Skeletal muscle tissue (tissue), 4 donors: ENCODE measurements around the gene STMN3. TPM values are rescaled to one million over a fixed set of nuclear protein-coding genes. Genes with fewer than 3 reads are reported as not detected.
"Not testable (repeated sequence)": the region's sequence is repeated elsewhere in the genome, so short reads cannot be mapped to it uniquely, and the experiment has no call there.

Experiments
- H3K27ac ChIP-seq: one replicate; pipeline ENCODE4 v1.7.0; 2013; ENCODE audit warnings: mild to moderate bottlenecking, low read depth, low read length, inconsistent platforms
- H3K27me3 ChIP-seq, 3 donors: one replicate each; pipeline ENCODE4 v1.7.0; 2013; ENCODE audit warnings: low read length in 3 of 3; ENCODE audit not compliant: control insufficient read depth in 3 of 3, insufficient read depth in 3 of 3
- H3K36me3 ChIP-seq, 3 donors: one replicate each; pipeline ENCODE4 v1.7.0; 2013; ENCODE audit warnings: low read length in 3 of 3; ENCODE audit not compliant: control insufficient read depth in 3 of 3, insufficient read depth in 3 of 3
- H3K4me1 ChIP-seq, 3 donors: one replicate each; pipeline ENCODE4 v1.7.0; 2013; ENCODE audit warnings: low read length in 3 of 3, mild to moderate bottlenecking in 3 of 3; ENCODE audit not compliant: control insufficient read depth in 3 of 3, insufficient read depth in 3 of 3
- H3K4me3 ChIP-seq, 3 donors: one replicate each; pipeline ENCODE4 v1.7.0; 2013; ENCODE audit warnings: low read length in 3 of 3
- H3K9ac ChIP-seq, 3 donors: one replicate each; pipeline ENCODE4 v1.7.0; 2013; ENCODE audit warnings: low read length in 3 of 3, mild to moderate bottlenecking in 3 of 3, moderate library complexity in 2 of 3, low read depth in 1 of 3
- H3K9me3 ChIP-seq, 3 donors: one replicate each; pipeline ENCODE4 v1.7.0; 2013; ENCODE audit warnings: low read length in 3 of 3; ENCODE audit not compliant: control insufficient read depth in 3 of 3
- total RNA-seq: library from RNA; depleted of rRNA; stranded (reverse); fragments of >200 nt; gene quantifications from one replicate; pipeline ENCODE4 v1.2.3, GENCODE V29; 2014
- donor health status: Osteomylitis.

STMN3 gene
- total RNA-seq, 1 donor from 2014 or later: 10.4 TPM

DNA sequence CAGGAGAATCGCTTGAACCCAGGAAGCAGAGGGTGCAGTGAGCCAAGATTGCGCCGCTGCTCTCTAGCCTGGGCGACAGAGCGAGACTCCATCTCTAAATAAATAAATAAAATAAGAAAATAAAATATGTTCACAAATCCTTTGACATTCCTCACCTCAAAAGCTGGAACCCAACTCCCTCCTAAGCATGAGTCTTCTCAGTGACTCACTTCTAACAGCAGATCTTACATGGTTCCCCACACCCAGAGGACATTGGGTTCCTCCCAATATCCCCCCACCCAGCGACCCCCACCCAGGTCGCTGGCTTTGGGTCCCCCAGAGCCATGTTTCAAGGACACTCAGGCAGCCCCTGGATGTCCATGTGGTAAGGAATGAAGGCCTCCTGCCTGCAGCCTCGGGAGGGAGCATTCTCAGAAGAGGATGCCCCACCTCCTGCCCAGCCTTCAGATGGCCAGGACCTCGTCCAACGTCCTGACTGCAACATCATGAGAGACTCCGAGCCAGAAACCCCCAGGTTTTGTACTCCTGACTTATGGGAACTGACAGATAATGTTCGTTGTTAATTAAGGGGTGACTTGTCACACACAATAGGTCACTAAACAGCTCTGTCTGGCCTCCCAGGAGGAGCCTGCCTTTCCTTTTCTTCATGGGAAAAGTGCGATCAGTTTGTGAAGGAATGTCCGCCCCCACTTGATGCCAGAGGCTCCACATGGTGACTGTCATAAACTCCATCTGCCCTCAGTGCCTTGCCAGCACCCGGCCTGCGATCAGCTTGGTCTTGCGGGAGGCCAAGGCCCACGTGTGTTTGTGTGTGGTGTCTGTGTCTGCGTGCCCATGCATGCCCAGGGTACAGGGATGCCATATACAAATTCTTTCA lies 16.2 kb downstream of the STMN3 start:
- Histone ChIP-seq H3K27ac (no peak overlapping the region), H3K27me3 (no peaks in the 10 kb centered on the region), H3K4me1 (no peaks in the 10 kb centered on the region), H3K9me3 (no peaks in the 10 kb centered on the region), H3K4me3 (no peak overlapping the region), H3K36me3 (no peaks in the 10 kb centered on the region), H3K9ac (no peak overlapping the region)

DNA sequence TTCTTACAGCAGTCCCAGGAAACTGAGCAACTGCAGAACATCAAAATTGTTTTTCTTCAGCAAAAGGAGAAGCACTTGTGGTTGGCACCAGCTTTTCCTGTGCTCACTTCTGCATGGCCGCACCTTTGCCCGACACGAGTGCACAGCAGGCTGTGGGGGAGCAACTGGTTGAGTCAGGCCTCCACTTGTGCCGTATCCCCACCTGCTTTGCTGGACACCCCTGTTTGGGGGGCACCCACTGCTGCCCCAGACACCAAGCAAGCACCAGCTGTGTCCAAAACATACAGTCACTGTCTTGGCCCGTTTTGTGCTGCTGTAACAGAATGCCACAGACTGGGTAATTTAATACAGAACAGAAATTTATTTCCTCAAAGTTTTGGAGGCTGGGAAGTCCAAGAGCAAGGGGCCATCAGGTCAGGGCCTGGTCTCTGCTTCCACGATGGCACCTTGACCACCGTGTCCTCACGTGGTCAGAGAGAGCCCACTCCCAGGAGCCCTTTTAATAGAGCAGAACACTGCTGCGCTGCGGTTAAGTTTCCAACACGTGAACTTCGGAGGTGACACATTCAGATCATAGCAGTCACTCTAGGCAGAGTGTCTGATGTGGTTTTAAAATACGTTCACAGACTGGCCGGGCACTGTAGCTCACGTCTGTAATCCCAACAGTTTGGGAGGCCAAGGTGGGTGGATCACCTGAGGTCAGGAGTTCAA lies 17.6 kb downstream of the STMN3 start:
- Histone ChIP-seq H3K36me3 (no peaks in the 10 kb centered on the region), H3K27ac (no peak overlapping the region), H3K9me3 (no peaks in the 10 kb centered on the region), H3K9ac (peak overlapping the region in 1 of 3 donors; percentile 8), H3K4me1 (no peaks in the 10 kb centered on the region), H3K27me3 (no peaks in the 10 kb centered on the region), H3K4me3 (no peak overlapping the region)

DNA sequence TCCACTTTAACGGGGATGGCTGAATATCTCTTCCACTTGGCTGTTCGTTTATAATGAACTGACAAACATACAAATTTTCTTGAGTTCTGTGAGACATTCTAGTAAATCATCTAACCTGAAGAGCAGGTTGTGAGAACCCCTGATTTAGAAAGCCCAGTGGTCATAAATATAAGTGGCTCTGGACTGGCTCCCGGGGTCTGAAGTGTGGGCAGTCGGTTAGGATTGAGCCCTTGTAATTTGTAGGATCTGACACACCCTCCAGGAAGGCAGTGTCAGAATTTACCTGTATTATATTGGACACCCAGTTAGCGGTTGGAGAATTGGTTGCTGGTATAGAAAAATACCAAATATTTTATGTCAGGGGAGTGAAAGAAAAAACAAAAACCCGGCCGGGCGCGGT lies 19.5 kb downstream of the STMN3 start:
- H3K36me3 ChIP-seq: no peaks in the 10 kb centered on the region
- peaks cover under 1 to 6% (median 2%) of the 10 kb centered on the region in 3 donors for H3K4me1 ChIP-seq
- no peak overlapping the region for H3K4me3 ChIP-seq
- no peaks in the 10 kb centered on the region for H3K9me3 ChIP-seq
- H3K27me3 ChIP-seq: no peaks in the 10 kb centered on the region
- H3K9ac ChIP-seq: no peak overlapping the region
- H3K27ac ChIP-seq: no peak overlapping the region

DNA sequence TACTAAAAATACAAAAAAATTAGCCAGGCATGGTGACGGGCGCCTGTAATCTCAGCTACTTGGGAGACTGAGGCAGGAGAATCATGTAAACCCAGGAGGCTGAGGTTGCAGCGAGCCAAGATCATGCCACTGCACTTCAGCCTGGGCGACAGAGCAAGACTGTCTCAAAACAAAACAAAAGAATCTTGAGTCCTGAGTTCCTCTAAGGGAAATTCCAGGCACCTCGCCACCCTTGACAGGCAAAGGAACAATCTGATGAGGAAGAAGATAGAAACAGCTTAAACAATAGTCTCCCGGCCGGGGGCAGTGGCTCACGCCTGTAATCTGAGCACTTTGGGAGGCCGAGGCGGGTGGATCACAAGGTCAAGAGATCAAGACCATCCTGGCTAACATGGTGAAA lies 21.8 kb downstream of the STMN3 start:
- H3K9ac ChIP-seq, H3K36me3 ChIP-seq, H3K27me3 ChIP-seq, H3K27ac ChIP-seq, H3K9me3 ChIP-seq, H3K4me3 ChIP-seq: not testable (repeated sequence)
- peaks cover 9 to 21% (median 13%) of the 10 kb centered on the region in 3 donors for H3K4me1 ChIP-seq

DNA sequence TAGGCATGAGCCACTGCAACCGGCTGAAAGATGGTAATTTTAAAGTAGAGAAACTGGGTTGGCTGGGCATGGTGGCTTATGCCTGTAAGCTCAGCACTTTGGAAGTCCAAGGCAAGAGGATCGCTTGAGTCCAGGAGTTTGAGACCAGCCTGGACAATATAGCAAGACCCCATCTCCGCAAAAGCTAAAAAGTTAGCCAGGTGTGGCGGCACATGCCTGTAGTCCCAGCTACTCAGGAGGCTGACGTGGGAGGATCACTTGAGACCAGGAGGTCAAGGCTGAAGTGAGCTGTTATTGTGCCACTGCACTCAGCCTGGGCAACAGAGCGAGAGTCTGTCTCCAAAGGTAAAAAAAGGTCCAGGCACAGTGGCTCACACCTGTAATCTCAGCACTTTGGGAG lies 22.3 kb downstream of the STMN3 start:
- not testable (repeated sequence) for H3K9me3 ChIP-seq, H3K36me3 ChIP-seq, H3K4me3 ChIP-seq, H3K9ac ChIP-seq, H3K27ac ChIP-seq, H3K27me3 ChIP-seq
- peaks cover 11 to 21% (median 14%) of the 10 kb centered on the region in 3 donors for H3K4me1 ChIP-seq

DNA sequence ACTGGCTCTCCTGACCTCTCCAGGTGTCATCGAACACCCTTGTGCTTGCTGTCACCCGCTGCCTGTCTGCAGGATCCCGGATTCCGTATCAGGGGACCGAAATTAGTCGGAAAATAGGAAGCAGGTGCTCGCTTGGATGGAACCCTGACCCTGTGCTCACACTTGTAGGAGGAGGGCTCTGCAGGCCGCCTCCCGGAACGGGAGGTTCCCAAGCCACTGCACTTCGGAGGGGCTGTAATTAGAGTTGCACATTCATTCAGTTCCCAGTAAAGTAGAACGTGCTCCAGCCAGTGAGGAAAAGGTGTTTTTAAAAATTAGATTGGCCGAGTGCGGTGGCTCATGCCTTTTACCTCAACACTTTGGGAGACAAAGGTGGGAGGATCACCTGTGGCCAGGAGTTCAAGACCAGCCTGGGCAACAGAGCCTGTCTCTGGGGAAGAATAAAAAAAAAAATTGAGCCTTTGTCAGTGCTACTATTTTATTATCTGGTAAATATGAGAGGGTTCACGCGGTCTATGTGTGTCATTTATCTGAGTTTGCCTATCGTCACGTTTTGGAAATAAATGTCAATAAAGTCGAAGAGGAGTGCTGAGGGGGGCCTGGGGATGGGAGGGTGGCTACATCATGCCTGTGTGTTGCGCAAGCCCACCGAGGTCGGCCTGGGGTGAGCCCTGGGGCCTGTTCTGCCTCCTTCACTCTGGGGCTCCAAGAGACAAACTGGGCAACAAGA lies 24.8 kb downstream of the STMN3 start:
- Histone ChIP-seq H3K4me1 (peaks cover 16 to 21% (median 18%) of the 10 kb centered on the region in 3 donors), H3K4me3 (peak overlapping the region; percentile 82 to 96 (median 94)), H3K36me3 (no peaks in the 10 kb centered on the region), H3K27me3 (no peaks in the 10 kb centered on the region), H3K9me3 (no peaks in the 10 kb centered on the region), H3K9ac (peak overlapping the region; percentile 84 to 96 (median 92)), H3K27ac (peak overlapping the region; percentile 90)

DNA sequence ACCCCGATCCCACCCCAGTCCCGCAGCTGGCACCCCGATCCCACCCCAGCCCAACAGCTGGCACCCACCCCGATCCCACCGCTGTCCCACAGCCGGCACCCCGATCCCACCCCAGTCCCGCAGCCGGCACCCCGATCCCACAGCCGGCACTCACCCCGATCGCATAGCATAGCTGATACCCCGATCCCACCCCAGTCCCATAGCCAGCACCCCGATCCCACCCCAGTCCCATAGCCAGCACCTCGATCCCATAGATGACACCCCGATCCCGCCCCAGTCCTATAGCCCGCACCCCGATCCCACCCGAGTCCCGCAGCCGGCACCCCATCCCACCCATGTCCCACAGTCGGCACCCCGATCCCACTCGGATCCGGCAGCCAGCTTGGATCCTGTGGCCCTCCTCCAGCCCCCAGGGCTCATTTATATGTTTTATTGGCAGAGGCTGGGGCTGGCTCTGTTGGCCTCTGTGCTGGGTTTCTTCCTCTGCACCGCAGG lies 25.4 kb downstream of the STMN3 start:
- Histone ChIP-seq H3K27me3 (no peaks in the 10 kb centered on the region), H3K9me3 (no peaks in the 10 kb centered on the region), H3K4me3 (peak overlapping the region; percentile 82 to 96 (median 94)), H3K9ac (peak overlapping the region; percentile 84 to 96 (median 92)), H3K36me3 (no peaks in the 10 kb centered on the region), H3K27ac (peak overlapping the region; percentile 90), H3K4me1 (peaks cover 16 to 21% (median 18%) of the 10 kb centered on the region in 3 donors)

DNA sequence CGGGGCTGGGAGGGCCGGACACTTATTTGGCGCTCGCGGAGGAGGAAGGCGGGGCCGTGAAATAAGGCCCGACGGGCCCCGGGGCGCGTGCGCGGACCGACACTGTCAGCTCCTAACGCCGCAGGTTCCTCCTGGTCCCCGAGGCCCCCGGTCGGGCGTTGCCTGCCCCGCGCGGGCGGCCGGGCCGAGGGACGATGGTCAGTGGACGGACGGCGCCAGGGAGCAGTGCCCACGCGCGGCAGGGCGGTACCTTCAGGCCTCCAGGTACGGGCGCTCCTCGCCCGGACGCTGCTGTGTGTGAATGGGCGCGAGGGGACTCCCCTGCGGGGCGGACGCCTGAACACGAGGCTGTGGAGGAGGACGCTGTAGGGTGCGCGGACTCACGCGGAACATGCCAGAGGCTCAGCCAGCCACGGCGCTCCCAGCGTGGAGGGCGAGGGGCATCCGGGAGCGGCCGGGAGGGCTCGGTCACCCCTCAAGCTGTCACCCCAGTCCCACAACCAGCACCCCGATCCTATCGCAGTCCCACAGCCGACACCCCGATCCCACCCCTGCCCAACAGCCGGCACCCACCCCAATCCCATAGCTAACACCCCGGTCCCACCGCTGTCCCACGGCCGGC lies 26.0 kb downstream of the STMN3 start:
- Histone ChIP-seq H3K27me3 (no peaks in the 10 kb centered on the region), H3K4me1 (peaks cover 16 to 21% (median 18%) of the 10 kb centered on the region in 3 donors), H3K4me3 (peak overlapping the region; percentile 82 to 96 (median 94)), H3K9me3 (no peaks in the 10 kb centered on the region), H3K27ac (peak overlapping the region; percentile 90), H3K9ac (peak overlapping the region; percentile 86 to 96 (median 92)), H3K36me3 (no peaks in the 10 kb centered on the region)

DNA sequence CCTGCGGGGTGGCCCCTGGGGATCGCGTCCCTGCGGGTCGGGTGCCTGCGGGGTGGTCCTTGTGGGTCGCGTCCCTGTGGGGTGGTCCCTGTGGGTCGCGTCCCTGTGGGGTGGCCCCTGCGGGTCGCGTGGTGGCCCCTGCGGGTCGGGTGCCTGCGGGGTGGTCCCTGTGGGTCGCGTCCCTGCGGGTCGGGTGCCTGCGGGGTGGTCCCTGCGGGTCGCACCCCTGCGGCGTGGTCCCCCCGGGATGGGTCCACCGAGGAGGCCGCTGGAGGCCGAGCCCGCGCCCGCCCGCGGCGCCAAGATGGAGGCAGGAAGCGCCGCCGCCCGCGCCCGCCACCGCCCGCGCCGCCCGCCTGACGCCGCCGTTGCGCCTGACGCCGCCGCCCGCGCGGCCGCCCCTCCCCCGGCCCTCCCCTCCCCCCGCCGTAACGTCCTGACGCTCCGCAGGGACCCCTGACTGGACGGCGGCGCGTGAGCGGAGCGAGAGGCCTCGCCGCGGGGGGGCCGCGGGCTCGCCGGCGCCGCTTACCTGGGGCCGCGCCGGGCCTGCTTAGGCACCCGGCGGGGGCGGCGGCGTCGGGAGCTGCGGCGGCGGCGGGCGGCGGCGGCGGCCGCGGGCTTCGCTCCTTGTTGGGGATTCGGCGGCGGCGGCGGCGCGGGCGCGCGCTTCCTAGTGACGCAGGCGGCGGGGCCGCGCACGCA lies 26.6 kb downstream of the STMN3 start, which contains the start of gene GMEB2:
Gene GMEB2 (minus strand): TSS at position 678 of the 705 bp plus-strand sequence. CDS start 7,704 bp downstream, outside the sequence.
- Histone ChIP-seq H3K4me1 (peaks cover 16 to 21% (median 18%) of the 10 kb centered on the region in 3 donors), H3K4me3 (peak within 1 kb of the TSS; percentile 82 to 96 (median 94)), H3K9ac (peak within 1 kb of the TSS; percentile 89 to 96 (median 92)), H3K36me3 (no peaks in the 10 kb centered on the region), H3K27me3 (no peaks in the 10 kb centered on the region), H3K9me3 (no peaks in the 10 kb centered on the region), H3K27ac (peak within 1 kb of the TSS; percentile 97)
